MM.1S (cell line): ENCODE measurements around the gene FGF14.

ENCODE experiments used
- EZH2 ChIP-seq: fragments of 300-600 bp; sonication (generic); optimal IDR thresholded peaks from 2 replicates; pipeline ENCODE3; 2017; ENCODE audit warnings: low read depth, mild to moderate bottlenecking, antibody characterized with exemption, low read length, mixed read lengths
- EZH2phosphoT487 ChIP-seq: fragments of 300-600 bp; sonication (generic); IDR thresholded peaks from 2 replicates; pipeline ENCODE4 v1.6.1; 2018; ENCODE audit warnings: antibody characterized with exemption, low read length
- TF ChIP-seq, protein P1 (sequence below): fragments of 300-600 bp; sonication (generic); IDR thresholded peaks from 2 replicates; pipeline ENCODE4 v1.5.1; 2016; ENCODE audit warnings: antibody characterized with exemption, low read length, mixed read lengths

GRCh38 chr13:102198418-102199311, 203.2 kb downstream of the FGF14 start:
- TF ChIP-seq, protein P1, sequence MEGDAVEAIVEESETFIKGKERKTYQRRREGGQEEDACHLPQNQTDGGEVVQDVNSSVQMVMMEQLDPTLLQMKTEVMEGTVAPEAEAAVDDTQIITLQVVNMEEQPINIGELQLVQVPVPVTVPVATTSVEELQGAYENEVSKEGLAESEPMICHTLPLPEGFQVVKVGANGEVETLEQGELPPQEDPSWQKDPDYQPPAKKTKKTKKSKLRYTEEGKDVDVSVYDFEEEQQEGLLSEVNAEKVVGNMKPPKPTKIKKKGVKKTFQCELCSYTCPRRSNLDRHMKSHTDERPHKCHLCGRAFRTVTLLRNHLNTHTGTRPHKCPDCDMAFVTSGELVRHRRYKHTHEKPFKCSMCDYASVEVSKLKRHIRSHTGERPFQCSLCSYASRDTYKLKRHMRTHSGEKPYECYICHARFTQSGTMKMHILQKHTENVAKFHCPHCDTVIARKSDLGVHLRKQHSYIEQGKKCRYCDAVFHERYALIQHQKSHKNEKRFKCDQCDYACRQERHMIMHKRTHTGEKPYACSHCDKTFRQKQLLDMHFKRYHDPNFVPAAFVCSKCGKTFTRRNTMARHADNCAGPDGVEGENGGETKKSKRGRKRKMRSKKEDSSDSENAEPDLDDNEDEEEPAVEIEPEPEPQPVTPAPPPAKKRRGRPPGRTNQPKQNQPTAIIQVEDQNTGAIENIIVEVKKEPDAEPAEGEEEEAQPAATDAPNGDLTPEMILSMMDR, result no peak
- TF ChIP-seq EZH2 (no peak), EZH2phosphoT487 (no peak)
